GM21360 (cell line): ENCODE results near the gene FGF14.
A peak's percentile ranks its signal among the peaks of the same experiment; 100 is the strongest.

Experiments used
- ATAC-seq: cut with Tn5 transposase; IDR thresholded peaks from one replicate; pipeline ENCODE4 v1.9.1; 2021; ENCODE audit warnings: mild to moderate bottlenecking, moderate library complexity; ENCODE audit not compliant: unreplicated experiment

The FGF14 gene

GRCh38 chr13:101751488-101751887, 650.4 kb downstream of the FGF14 start:
- ATAC-seq = no peak

- ATAC-seq = no peak
Observed at GRCh38 chr13:101749584-101749983, 652.3 kb downstream of the FGF14 start.

GRCh38 chr13:101747039-101747438, 654.8 kb downstream of the FGF14 start:
- no peak for ATAC-seq

GRCh38 chr13:101746513-101746912, 655.3 kb downstream of the FGF14 start:
- ATAC-seq = no peak

GRCh38 chr13:101739382-101740178, 662.3 kb downstream of the FGF14 start:
- ATAC-seq = peak; percentile 74

GRCh38 chr13:101738336-101738735, 663.5 kb downstream of the FGF14 start:
- ATAC-seq = no peak

GRCh38 chr13:101736566-101736965, 665.3 kb downstream of the FGF14 start:
- ATAC-seq = no peak

- no peak for ATAC-seq
Observed at GRCh38 chr13:101730420-101731000, 671.3 kb downstream of the FGF14 start.

- ATAC-seq = no peak
Observed at GRCh38 chr13:101728615-101729014, 673.2 kb downstream of the FGF14 start.

GRCh38 chr13:101728021-101728420, 673.8 kb downstream of the FGF14 start:
- ATAC-seq = no peak

- no peak for ATAC-seq
Observed at GRCh38 chr13:101727118-101727517, 674.7 kb downstream of the FGF14 start.

- no peak for ATAC-seq
Observed at GRCh38 chr13:101726681-101727080, 675.2 kb downstream of the FGF14 start.

- ATAC-seq = no peak
Observed at GRCh38 chr13:101718496-101718895, 683.4 kb downstream of the FGF14 start.

GRCh38 chr13:101717353-101717752, 684.5 kb downstream of the FGF14 start:
- no peak for ATAC-seq

GRCh38 chr13:101714195-101714594, 687.7 kb downstream of the FGF14 start:
- ATAC-seq = no peak

GRCh38 chr13:101712026-101712348, 689.9 kb downstream of the FGF14 start:
- no peak for ATAC-seq

- no peak for ATAC-seq
Observed at GRCh38 chr13:101711307-101712025, 690.4 kb downstream of the FGF14 start.

- ATAC-seq = no peak
Observed at GRCh38 chr13:101709952-101710351, 691.9 kb downstream of the FGF14 start.

- ATAC-seq = no peak
Observed at GRCh38 chr13:101708115-101708514, 693.7 kb downstream of the FGF14 start.

GRCh38 chr13:101707659-101708058, 694.2 kb downstream of the FGF14 start:
- no peak for ATAC-seq

GRCh38 chr13:101706651-101707050, 695.2 kb downstream of the FGF14 start:
- no peak for ATAC-seq

- no peak for ATAC-seq
Observed at GRCh38 chr13:101703838-101704237, 698.0 kb downstream of the FGF14 start.
